CD4-positive, alpha-beta T cell treated with Interleukin-2 at 100 ng/mL for 4 hours (primary cell): ENCODE results near the gene PAK4.

Experiments
- DNase-seq: peaks from one replicate; pipeline ENCODE4 v3.0.0-alpha.2; 2020; ENCODE audit warnings: low spot score

PAK4 gene

GRCh38 chr19:39180749-39181148, 55.2 kb downstream of the PAK4 start:
- DNase-seq = no peak

GRCh38 chr19:39181500-39182173, 56.1 kb downstream of the PAK4 start:
- no peak for DNase-seq

- DNase-seq = no peak
These were observed 56.6 kb downstream of the PAK4 start for GRCh38 chr19:39182174-39182505.

GRCh38 chr19:39183104-39183503, 57.5 kb downstream of the PAK4 start:
- no peak for DNase-seq

- no peak for DNase-seq
These were observed 60.8 kb downstream of the PAK4 start for GRCh38 chr19:39186391-39186790.

- DNase-seq = no peak
These were observed 62.0 kb downstream of the PAK4 start for GRCh38 chr19:39187552-39187943.

- no peak for DNase-seq
These were observed 63.4 kb downstream of the PAK4 start for GRCh38 chr19:39188960-39189359.

GRCh38 chr19:39190768-39191167, 65.2 kb downstream of the PAK4 start:
- no peak for DNase-seq

- no peak for DNase-seq
These were observed 67.3 kb downstream of the PAK4 start for GRCh38 chr19:39192846-39193245.

- DNase-seq = no peak
These were observed 68.2 kb downstream of the PAK4 start for GRCh38 chr19:39193803-39194202.

- DNase-seq = no peak
These were observed 69.4 kb downstream of the PAK4 start for GRCh38 chr19:39194832-39195542.

GRCh38 chr19:39195755-39196154, 70.2 kb downstream of the PAK4 start:
- DNase-seq = peak; percentile 9

GRCh38 chr19:39196320-39196719, 70.7 kb downstream of the PAK4 start:
- no peak for DNase-seq

- no peak for DNase-seq
These were observed 71.4 kb downstream of the PAK4 start, which contains the start of gene NCCRP1 for GRCh38 chr19:39196860-39197562. NCCRP1 (plus strand) TSS chr19:39196964; CDS start chr19:39196983, 19 bp downstream.

GRCh38 chr19:39197808-39198207, 72.2 kb downstream of the PAK4 start:
- no peak for DNase-seq

- no peak for DNase-seq
These were observed 73.4 kb downstream of the PAK4 start for GRCh38 chr19:39199025-39199424.

- no peak for DNase-seq
These were observed 74.6 kb downstream of the PAK4 start for GRCh38 chr19:39200066-39200802.

- no peak for DNase-seq
These were observed 75.2 kb downstream of the PAK4 start for GRCh38 chr19:39200803-39201115.

- DNase-seq = no peak
These were observed 77.4 kb downstream of the PAK4 start for GRCh38 chr19:39202998-39203355.

- DNase-seq = no peak
These were observed 78.1 kb downstream of the PAK4 start, which contains the start of gene SYCN for GRCh38 chr19:39203372-39204341. SYCN (minus strand) TSS chr19:39204263; CDS start chr19:39204254, 9 bp downstream.

- DNase-seq = no peak
These were observed 79.8 kb downstream of the PAK4 start for GRCh38 chr19:39205449-39205764.

GRCh38 chr19:39206122-39206521, 80.5 kb downstream of the PAK4 start:
- DNase-seq = no peak
